ENCODE measurements around the gene KIN.

KIN gene

GRCh38 chr10:7818295-7819120 lies 30.7 kb upstream of the KIN start, which contains the start of gene TAF3 (continued):
- no peak for TF ChIP-seq HOXA7 (CRISPR knock-in tag; IDR thresholded peaks at IDR 0.05; ENCODE audit: borderline replicate concordance)
- TF ChIP-seq ZNF549 (tag by site-specific recombination; IDR thresholded peaks at IDR 0.05), result no peak
- no peak for TF ChIP-seq ZNF785 (tag by site-specific recombination; IDR thresholded peaks at IDR 0.05)
- TF ChIP-seq OSR2 (tag by site-specific recombination; IDR thresholded peaks at IDR 0.05), result no peak
- TF ChIP-seq PRDM4 (tag by site-specific recombination; IDR thresholded peaks at IDR 0.05), result no peak
- no peak for TF ChIP-seq SALL2 (tag by site-specific recombination; IDR thresholded peaks at IDR 0.05; ENCODE audit: borderline replicate concordance)
- peak; percentile 99 for TF ChIP-seq ZBTB17 (tag by site-specific recombination; IDR thresholded peaks at IDR 0.05)
- TF ChIP-seq ZNF548 (tag by site-specific recombination; IDR thresholded peaks at IDR 0.05), result no peak; the same call in 1 of the 2 replicates
- TF ChIP-seq ZNF169 (tag by site-specific recombination; IDR thresholded peaks at IDR 0.05), result no peak
- no peak for TF ChIP-seq ZNF658 (tag by site-specific recombination; IDR thresholded peaks at IDR 0.05)
- TF ChIP-seq ZFP41 (tag by site-specific recombination; IDR thresholded peaks at IDR 0.05; ENCODE audit: borderline replicate concordance), result no peak
- no peak; the same call in 1 of the 2 replicates for TF ChIP-seq SCRT2 (tag by site-specific recombination; IDR thresholded peaks at IDR 0.05)
- no peak for TF ChIP-seq REPIN1 (tag by site-specific recombination; IDR thresholded peaks at IDR 0.05; ENCODE audit: low read depth)
- TF ChIP-seq ZNF580 (tag by site-specific recombination; IDR thresholded peaks at IDR 0.05), result peak; percentile 53; the same call in 1 of the 2 replicates
- no peak for TF ChIP-seq ZFP3 (tag by site-specific recombination; IDR thresholded peaks at IDR 0.05; ENCODE audit: low read depth)
- no peak for TF ChIP-seq ZNF544 (tag by site-specific recombination; IDR thresholded peaks at IDR 0.05)
- no peak for TF ChIP-seq ZSCAN16 (tag by site-specific recombination; IDR thresholded peaks at IDR 0.05)
- TF ChIP-seq ZNF398 (tag by site-specific recombination; IDR thresholded peaks at IDR 0.05), result no peak
- peak; percentile 37; the same call in 1 of the 2 replicates for TF ChIP-seq ZNF10 (tag by site-specific recombination; IDR thresholded peaks at IDR 0.05)
- no peak for TF ChIP-seq ZNF214 (tag by site-specific recombination; IDR thresholded peaks at IDR 0.05; ENCODE audit: borderline replicate concordance)
- TF ChIP-seq ZNF16 (tag by site-specific recombination; IDR thresholded peaks at IDR 0.05; ENCODE audit: low read depth), result no peak
- TF ChIP-seq ZNF626 (tag by site-specific recombination; IDR thresholded peaks at IDR 0.05), result no peak
- no peak for TF ChIP-seq ZNF677 (tag by site-specific recombination; IDR thresholded peaks at IDR 0.05)
- no peak for TF ChIP-seq ZNF670 (tag by site-specific recombination; IDR thresholded peaks at IDR 0.05; ENCODE audit: low read depth)
- no peak for TF ChIP-seq BCL11B (tag by site-specific recombination; IDR thresholded peaks at IDR 0.05; ENCODE audit: low read depth)
- no peak for TF ChIP-seq IKZF3 (tag by site-specific recombination; IDR thresholded peaks at IDR 0.05)
- no peak for TF ChIP-seq RBAK (tag by site-specific recombination; IDR thresholded peaks at IDR 0.05)
- TF ChIP-seq HOXC10 (CRISPR knock-in tag; IDR thresholded peaks at IDR 0.05), result no peak
- TF ChIP-seq ZNF184 (tag by site-specific recombination; IDR thresholded peaks at IDR 0.05), result no peak
- no peak for TF ChIP-seq ZNF132 (tag by site-specific recombination; IDR thresholded peaks at IDR 0.05; ENCODE audit: borderline replicate concordance)
- no peak for TF ChIP-seq ZNF416 (tag by site-specific recombination; IDR thresholded peaks at IDR 0.05)
- TF ChIP-seq ZSCAN30 (tag by site-specific recombination; IDR thresholded peaks at IDR 0.05), result 0 out of 2 replicates have a peak, but pooled peaks have one; percentile 24
- TF ChIP-seq CTCF (tag by site-specific recombination; IDR thresholded peaks at IDR 0.05), result no peak
- TF ChIP-seq ZNF19 (tag by site-specific recombination; IDR thresholded peaks at IDR 0.05; ENCODE audit: low read depth), result no peak
- TF ChIP-seq ZNF473 (tag by site-specific recombination; IDR thresholded peaks at IDR 0.05), result no peak
- no peak; the same call in 1 of the 2 replicates for TF ChIP-seq ZNF660 (tag by site-specific recombination; IDR thresholded peaks at IDR 0.05)
